Stimulated activated naive CD4-positive, alpha-beta T cell (primary cell): Measurements from ENCODE around the gene TMEM116.

ENCODE experiments used
- DNase-seq, 6 experiments: peaks; one replicate each; lab custom pipeline; 2025; lab: John Stamatoyannopoulos, UW

TMEM116 gene

GRCh38 chr12:111894556-111894955, 118.4 kb downstream of the TMEM116 start:
- DNase-seq: no peak

GRCh38 chr12:111893287-111893686, 119.7 kb downstream of the TMEM116 start:
- no peak for DNase-seq

- no peak for DNase-seq
These were observed 124.8 kb downstream of the TMEM116 start for GRCh38 chr12:111887926-111888745.

GRCh38 chr12:111886662-111887545, 126.1 kb downstream of the TMEM116 start:
- no peak for DNase-seq

GRCh38 chr12:111881716-111882115, 131.2 kb downstream of the TMEM116 start:
- DNase-seq: no peak
